DMS53 treated with DMSO at 0.1 percent for 48 hours (cell line): ENCODE measurements around the gene RPS14.

ENCODE experiments used
- DNase-seq: peaks from one replicate; lab custom pipeline; 2025; ENCODE audit not compliant: unreplicated experiment; lab: John Stamatoyannopoulos, UW

Gene RPS14

GRCh38 chr5:150449517-150450339 lies at the start of gene RPS14:
TSS of gene RPS14 (minus strand) at chr5:150449739. CDS start at chr5:150447733, 2,006 bp downstream.
- DNase-seq: peak; percentile 94

- no peak for DNase-seq
Observed at GRCh38 chr5:150498971-150499370, 49.4 kb upstream of the RPS14 start.

GRCh38 chr5:150498501-150498900 lies 49.0 kb upstream of the RPS14 start:
- no peak for DNase-seq

GRCh38 chr5:150497989-150498317 lies 48.4 kb upstream of the RPS14 start:
- no peak for DNase-seq

- DNase-seq: peak; percentile 89
Observed at GRCh38 chr5:150497274-150497988, 47.9 kb upstream of the RPS14 start.

- DNase-seq: no peak
Observed at GRCh38 chr5:150496534-150496933, 47.0 kb upstream of the RPS14 start.

- no peak for DNase-seq
Observed at GRCh38 chr5:150496098-150496497, 46.6 kb upstream of the RPS14 start.

GRCh38 chr5:150492621-150493020 lies 43.1 kb upstream of the RPS14 start:
- DNase-seq: no peak

GRCh38 chr5:150491876-150492275 lies 42.3 kb upstream of the RPS14 start:
- no peak for DNase-seq

- no peak for DNase-seq
Observed at GRCh38 chr5:150490754-150491153, 41.2 kb upstream of the RPS14 start.

GRCh38 chr5:150490296-150490669 lies 40.7 kb upstream of the RPS14 start:
- no peak for DNase-seq

GRCh38 chr5:150489360-150490295 lies 40.1 kb upstream of the RPS14 start:
- no peak for DNase-seq

- no peak for DNase-seq
Observed at GRCh38 chr5:150488519-150489359, 39.2 kb upstream of the RPS14 start.

GRCh38 chr5:150487199-150488061 lies 37.9 kb upstream of the RPS14 start:
- DNase-seq: peak; percentile 60

- peak; percentile 70 for DNase-seq
Observed at GRCh38 chr5:150486402-150487198, 37.1 kb upstream of the RPS14 start.

- DNase-seq: no peak
Observed at GRCh38 chr5:150485693-150486401, 36.3 kb upstream of the RPS14 start.

- DNase-seq: no peak
Observed at GRCh38 chr5:150484964-150485692, 35.6 kb upstream of the RPS14 start.
